Measurements from ENCODE around the gene PFAS. TPM values are rescaled to one million over a fixed set of nuclear protein-coding genes. Genes with fewer than 3 reads are reported as not detected.

Gene PFAS
- total RNA-seq, 1 donor from 2014 or later = 35.4 TPM

DNA sequence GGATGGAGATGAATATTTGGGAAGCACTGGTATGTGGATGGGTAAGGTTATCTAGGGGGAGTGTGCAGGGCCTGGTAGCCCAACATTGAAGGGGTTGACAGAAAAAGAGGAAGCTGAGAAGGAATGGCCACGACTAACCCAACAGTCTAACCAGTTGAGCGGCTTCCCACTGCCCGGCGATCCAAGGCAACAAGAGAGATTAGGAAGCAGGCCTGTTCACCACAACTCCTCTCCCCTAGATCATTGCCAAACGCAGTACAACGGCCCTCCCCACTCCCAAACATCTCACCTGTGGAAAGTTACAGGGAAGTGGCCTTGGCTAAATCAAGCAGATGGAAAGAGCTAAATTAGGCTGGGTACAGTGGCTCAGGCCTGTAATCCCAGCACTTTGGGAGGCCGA is 28.2 kb downstream of the PFAS start:
- peaks cover 4% of the 10 kb centered on the region for H3K4me1 ChIP-seq (ENCODE audit: insufficient read depth, low read length)
- Mint-ChIP-seq H3K4me3 (ENCODE audit: unreplicated experiment) (no peak overlapping the region), H3K4me1 (ENCODE audit: low read depth, unreplicated experiment) (no peaks in the 10 kb centered on the region), H3K36me3 (ENCODE audit: low read depth, unreplicated experiment) (no peaks in the 10 kb centered on the region), H3K27me3 (ENCODE audit: low read depth, unreplicated experiment) (no peaks in the 10 kb centered on the region), H3K27ac (ENCODE audit: unreplicated experiment) (peak overlapping the region; percentile 10), H3K9me3 (ENCODE audit: unreplicated experiment) (no peaks in the 10 kb centered on the region)
- H3K79me2 ChIP-seq (ENCODE audit: insufficient read depth, low read length) = no peaks in the 10 kb centered on the region
- no peak overlapping the region for H3K4me3 ChIP-seq (ENCODE audit: insufficient read depth, low read depth, low read length)
- DNase-seq (ENCODE audit: low read depth) = no peak
- H3K9ac ChIP-seq (ENCODE audit: low read length) = no peak overlapping the region
- H3K27ac ChIP-seq (ENCODE audit: low read depth, low read length) = no peak overlapping the region
- no peak for FAIRE-seq
- TF ChIP-seq, protein P1, sequence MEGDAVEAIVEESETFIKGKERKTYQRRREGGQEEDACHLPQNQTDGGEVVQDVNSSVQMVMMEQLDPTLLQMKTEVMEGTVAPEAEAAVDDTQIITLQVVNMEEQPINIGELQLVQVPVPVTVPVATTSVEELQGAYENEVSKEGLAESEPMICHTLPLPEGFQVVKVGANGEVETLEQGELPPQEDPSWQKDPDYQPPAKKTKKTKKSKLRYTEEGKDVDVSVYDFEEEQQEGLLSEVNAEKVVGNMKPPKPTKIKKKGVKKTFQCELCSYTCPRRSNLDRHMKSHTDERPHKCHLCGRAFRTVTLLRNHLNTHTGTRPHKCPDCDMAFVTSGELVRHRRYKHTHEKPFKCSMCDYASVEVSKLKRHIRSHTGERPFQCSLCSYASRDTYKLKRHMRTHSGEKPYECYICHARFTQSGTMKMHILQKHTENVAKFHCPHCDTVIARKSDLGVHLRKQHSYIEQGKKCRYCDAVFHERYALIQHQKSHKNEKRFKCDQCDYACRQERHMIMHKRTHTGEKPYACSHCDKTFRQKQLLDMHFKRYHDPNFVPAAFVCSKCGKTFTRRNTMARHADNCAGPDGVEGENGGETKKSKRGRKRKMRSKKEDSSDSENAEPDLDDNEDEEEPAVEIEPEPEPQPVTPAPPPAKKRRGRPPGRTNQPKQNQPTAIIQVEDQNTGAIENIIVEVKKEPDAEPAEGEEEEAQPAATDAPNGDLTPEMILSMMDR (IDR thresholded peaks at IDR 0.05; ENCODE audit: insufficient read depth, low read depth, low read length) = no peak
- TF ChIP-seq EZH2 (IDR thresholded peaks at IDR 0.05; ENCODE audit: insufficient read depth, low read length) = no peak
- no peaks in the 10 kb centered on the region for H3K36me3 ChIP-seq (ENCODE audit: insufficient read depth, low read length)
- H2AFZ ChIP-seq (ENCODE audit: low read depth, low read length) = no peak overlapping the region
- no peaks in the 10 kb centered on the region for H3K9me3 ChIP-seq (ENCODE audit: insufficient read depth, low read depth, low read length)
- H3K4me2 ChIP-seq (ENCODE audit: low read length) = no peak overlapping the region
- H3K27me3 ChIP-seq (ENCODE audit: insufficient read depth, low read length) = no peaks in the 10 kb centered on the region
- H4K20me1 ChIP-seq (ENCODE audit: insufficient read depth, low read length) = no peaks in the 10 kb centered on the region

DNA sequence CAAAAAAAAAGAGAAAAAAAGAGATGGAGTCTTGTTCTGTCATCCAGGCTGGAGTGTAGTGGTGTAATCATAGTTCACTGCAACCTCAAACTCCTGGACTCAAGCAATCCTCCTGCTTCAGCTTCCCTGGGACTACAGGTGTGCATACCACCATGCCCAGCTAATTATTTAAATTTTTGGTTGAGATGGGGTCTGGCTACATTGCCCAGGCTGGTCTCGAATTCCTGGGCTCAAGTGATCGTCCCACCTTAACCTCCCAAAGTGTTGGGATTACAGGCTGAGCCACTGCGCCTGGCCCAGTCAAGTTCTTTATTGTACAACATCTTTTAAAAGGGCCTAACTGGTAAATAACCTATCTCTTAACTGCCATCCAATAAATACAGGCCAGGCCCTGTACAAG is 33.3 kb downstream of the PFAS start:
- Mint-ChIP-seq H3K27me3 (ENCODE audit: low read depth, unreplicated experiment) (no peaks in the 10 kb centered on the region), H3K9me3 (ENCODE audit: unreplicated experiment) (no peaks in the 10 kb centered on the region), H3K4me1 (ENCODE audit: low read depth, unreplicated experiment) (no peaks in the 10 kb centered on the region), H3K36me3 (ENCODE audit: low read depth, unreplicated experiment) (no peaks in the 10 kb centered on the region), H3K27ac (ENCODE audit: unreplicated experiment) (no peak overlapping the region), H3K4me3 (ENCODE audit: unreplicated experiment) (no peak overlapping the region)
- Histone ChIP-seq H3K79me2 (ENCODE audit: insufficient read depth, low read length) (no peaks in the 10 kb centered on the region), H4K20me1 (ENCODE audit: insufficient read depth, low read length) (no peaks in the 10 kb centered on the region), H3K36me3 (ENCODE audit: insufficient read depth, low read length) (no peaks in the 10 kb centered on the region), H2AFZ (ENCODE audit: low read depth, low read length) (no peak overlapping the region), H3K9ac (ENCODE audit: low read length) (no peak overlapping the region), H3K9me3 (ENCODE audit: insufficient read depth, low read depth, low read length) (no peaks in the 10 kb centered on the region), H3K4me2 (ENCODE audit: low read length) (no peak overlapping the region), H3K4me3 (ENCODE audit: insufficient read depth, low read depth, low read length) (no peak overlapping the region), H3K4me1 (ENCODE audit: insufficient read depth, low read length) (peaks cover 4% of the 10 kb centered on the region), H3K27ac (ENCODE audit: low read depth, low read length) (no peak overlapping the region), H3K27me3 (ENCODE audit: insufficient read depth, low read length) (no peaks in the 10 kb centered on the region)
- no peak for TF ChIP-seq EZH2 (IDR thresholded peaks at IDR 0.05; ENCODE audit: insufficient read depth, low read length)
- TF ChIP-seq, protein P1 (IDR thresholded peaks at IDR 0.05; ENCODE audit: insufficient read depth, low read depth, low read length) = no peak
- no peak for FAIRE-seq
- DNase-seq (ENCODE audit: low read depth) = no peak

DNA sequence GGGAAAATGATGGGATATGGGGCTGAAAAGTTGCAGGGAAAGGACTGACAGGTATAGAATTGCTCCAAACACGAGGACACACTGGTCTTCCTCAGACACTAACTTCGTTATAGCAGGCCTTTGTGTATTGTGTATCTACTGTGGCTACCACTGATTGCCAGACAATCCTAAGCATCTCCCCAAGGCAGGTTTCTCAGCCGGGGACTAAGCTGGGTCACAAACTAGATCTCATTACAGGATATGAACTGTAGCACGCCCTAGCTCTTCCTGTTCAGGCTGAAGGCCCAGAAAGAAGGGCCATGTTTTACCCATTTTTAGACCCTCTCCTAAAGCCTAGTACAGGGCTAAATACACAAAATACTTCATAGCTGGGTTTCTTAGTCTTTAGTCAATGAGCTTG is 34.3 kb downstream of the PFAS start:
- TF ChIP-seq, protein P1 (IDR thresholded peaks at IDR 0.05; ENCODE audit: insufficient read depth, low read depth, low read length) = no peak
- no peak for TF ChIP-seq EZH2 (IDR thresholded peaks at IDR 0.05; ENCODE audit: insufficient read depth, low read length)
- no peak for FAIRE-seq
- no peak overlapping the region for H3K4me2 ChIP-seq (ENCODE audit: low read length)
- no peak overlapping the region for H3K27ac ChIP-seq (ENCODE audit: low read depth, low read length)
- H3K4me3 ChIP-seq (ENCODE audit: insufficient read depth, low read depth, low read length) = no peak overlapping the region
- Mint-ChIP-seq H3K4me1 (ENCODE audit: low read depth, unreplicated experiment) (no peaks in the 10 kb centered on the region), H3K36me3 (ENCODE audit: low read depth, unreplicated experiment) (no peaks in the 10 kb centered on the region), H3K4me3 (ENCODE audit: unreplicated experiment) (no peak overlapping the region), H3K27ac (ENCODE audit: unreplicated experiment) (no peak overlapping the region), H3K27me3 (ENCODE audit: low read depth, unreplicated experiment) (no peaks in the 10 kb centered on the region), H3K9me3 (ENCODE audit: unreplicated experiment) (no peaks in the 10 kb centered on the region)
- no peaks in the 10 kb centered on the region for H3K9me3 ChIP-seq (ENCODE audit: insufficient read depth, low read depth, low read length)
- peaks cover 10% of the 10 kb centered on the region for H3K4me1 ChIP-seq (ENCODE audit: insufficient read depth, low read length)
- H3K27me3 ChIP-seq (ENCODE audit: insufficient read depth, low read length) = no peaks in the 10 kb centered on the region
- H2AFZ ChIP-seq (ENCODE audit: low read depth, low read length) = no peak overlapping the region
- no peaks in the 10 kb centered on the region for H3K36me3 ChIP-seq (ENCODE audit: insufficient read depth, low read length)
- DNase-seq (ENCODE audit: low read depth) = no peak
- H3K9ac ChIP-seq (ENCODE audit: low read length) = no peak overlapping the region
- H3K79me2 ChIP-seq (ENCODE audit: insufficient read depth, low read length) = no peaks in the 10 kb centered on the region
- no peaks in the 10 kb centered on the region for H4K20me1 ChIP-seq (ENCODE audit: insufficient read depth, low read length)

Measured in astrocyte (in vitro differentiated cells and primary cell).